C4-2B (cell line): ENCODE data around the gene CMAS.

Experiments
- ZFX ChIP-seq: fragments of 450-650 bp; IDR thresholded peaks from 2 replicates; pipeline ENCODE4 v1.6.1; 2017
- TF ChIP-seq, protein P1 (sequence below): fragments of 450-650 bp; conservative IDR thresholded peaks from 2 replicates; pipeline ENCODE4 v1.5.1; 2017; ENCODE audit warnings: mild to moderate bottlenecking

DNA sequence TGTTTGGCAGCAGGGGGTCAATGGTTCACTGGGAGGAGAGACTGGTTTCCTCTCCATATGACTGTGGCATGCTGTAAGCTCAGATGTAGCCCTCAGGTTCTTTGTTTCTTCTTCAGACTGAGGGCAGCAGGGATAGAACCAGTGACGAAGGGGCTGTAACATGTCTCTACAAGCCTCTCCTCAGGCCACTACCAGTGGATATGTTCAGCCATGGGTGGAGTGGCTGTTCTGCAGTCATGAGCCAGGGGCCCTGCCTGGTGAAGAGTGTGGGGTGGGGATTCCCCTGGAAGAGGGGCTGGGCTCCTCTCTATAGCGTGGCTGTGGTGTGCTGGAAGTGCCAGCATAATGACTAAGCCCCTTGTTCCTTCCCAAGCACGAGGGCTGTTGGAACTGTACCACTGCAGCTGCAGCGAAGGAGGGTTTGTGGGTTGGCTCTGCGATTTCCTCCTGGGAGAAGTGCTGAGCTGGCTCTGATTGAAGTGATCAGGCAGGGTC lies 55.8 kb downstream of the CMAS start:
- TF ChIP-seq, protein P1, sequence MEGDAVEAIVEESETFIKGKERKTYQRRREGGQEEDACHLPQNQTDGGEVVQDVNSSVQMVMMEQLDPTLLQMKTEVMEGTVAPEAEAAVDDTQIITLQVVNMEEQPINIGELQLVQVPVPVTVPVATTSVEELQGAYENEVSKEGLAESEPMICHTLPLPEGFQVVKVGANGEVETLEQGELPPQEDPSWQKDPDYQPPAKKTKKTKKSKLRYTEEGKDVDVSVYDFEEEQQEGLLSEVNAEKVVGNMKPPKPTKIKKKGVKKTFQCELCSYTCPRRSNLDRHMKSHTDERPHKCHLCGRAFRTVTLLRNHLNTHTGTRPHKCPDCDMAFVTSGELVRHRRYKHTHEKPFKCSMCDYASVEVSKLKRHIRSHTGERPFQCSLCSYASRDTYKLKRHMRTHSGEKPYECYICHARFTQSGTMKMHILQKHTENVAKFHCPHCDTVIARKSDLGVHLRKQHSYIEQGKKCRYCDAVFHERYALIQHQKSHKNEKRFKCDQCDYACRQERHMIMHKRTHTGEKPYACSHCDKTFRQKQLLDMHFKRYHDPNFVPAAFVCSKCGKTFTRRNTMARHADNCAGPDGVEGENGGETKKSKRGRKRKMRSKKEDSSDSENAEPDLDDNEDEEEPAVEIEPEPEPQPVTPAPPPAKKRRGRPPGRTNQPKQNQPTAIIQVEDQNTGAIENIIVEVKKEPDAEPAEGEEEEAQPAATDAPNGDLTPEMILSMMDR, result no peak
- TF ChIP-seq ZFX, result no peak
